T-helper 9 cell (primary cell): ENCODE measurements around the gene KRT86.
"Not testable (repeated sequence)": the region's sequence is repeated elsewhere in the genome, so short reads cannot be mapped to it uniquely, and the experiment has no call there.

Experiments
- DNase-seq: peaks from one replicate; pipeline ENCODE4 v3.0.0-alpha.2; 2020

The KRT86 gene

DNA sequence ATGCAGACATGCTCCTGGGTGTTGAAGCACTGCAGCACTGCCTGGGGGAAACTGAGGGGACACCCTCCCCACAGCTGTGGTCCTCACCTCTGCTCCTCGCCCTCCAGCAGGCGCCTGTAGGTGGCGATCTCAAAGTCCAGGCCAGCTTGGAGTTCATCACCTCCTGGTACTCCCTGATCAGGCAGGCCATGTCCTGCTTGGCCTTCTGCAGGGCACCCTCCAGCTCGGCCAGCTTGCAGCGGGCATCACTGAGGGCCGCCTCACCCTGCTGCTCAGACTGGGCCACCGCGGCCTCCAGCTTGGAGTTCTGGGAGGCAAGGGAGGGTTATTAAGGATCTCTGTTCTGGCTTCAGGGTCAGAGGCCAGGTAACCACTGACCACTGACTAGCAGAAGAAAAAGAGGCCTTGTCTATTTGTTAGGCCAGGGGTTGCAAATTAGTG is 22.2 kb upstream of the KRT86 start:
- DNase-seq: not testable (repeated sequence)

DNA sequence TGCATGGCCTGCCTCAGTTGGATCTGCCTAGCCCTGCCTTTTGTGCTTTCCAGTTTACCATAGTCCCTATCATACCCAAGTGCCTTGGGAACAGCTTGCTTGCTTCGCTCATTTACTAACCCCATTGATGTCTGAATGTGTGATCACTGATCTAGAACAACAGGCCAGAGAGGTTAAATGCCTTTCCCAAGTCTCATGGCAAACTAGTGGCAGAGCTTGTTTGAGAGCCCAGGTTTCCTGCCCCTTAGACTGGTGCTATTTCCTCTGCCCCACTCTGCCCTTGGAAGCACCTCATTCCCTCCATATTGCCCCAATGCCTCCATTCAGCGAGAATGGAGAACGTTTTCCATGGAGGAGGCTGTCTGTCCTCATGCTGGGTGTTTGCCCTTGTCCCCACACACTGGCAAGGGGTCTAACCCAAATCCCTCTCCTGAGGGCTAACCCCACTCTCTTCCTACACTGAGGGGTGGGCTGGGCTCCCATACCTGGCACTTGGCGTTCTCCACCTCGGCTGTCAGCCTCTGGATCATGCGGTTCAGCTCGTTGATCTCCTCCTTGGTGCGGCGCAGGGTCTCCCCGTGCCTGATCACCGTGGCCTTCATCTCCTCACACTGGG is 21.6 kb upstream of the KRT86 start:
- no peak for DNase-seq

DNA sequence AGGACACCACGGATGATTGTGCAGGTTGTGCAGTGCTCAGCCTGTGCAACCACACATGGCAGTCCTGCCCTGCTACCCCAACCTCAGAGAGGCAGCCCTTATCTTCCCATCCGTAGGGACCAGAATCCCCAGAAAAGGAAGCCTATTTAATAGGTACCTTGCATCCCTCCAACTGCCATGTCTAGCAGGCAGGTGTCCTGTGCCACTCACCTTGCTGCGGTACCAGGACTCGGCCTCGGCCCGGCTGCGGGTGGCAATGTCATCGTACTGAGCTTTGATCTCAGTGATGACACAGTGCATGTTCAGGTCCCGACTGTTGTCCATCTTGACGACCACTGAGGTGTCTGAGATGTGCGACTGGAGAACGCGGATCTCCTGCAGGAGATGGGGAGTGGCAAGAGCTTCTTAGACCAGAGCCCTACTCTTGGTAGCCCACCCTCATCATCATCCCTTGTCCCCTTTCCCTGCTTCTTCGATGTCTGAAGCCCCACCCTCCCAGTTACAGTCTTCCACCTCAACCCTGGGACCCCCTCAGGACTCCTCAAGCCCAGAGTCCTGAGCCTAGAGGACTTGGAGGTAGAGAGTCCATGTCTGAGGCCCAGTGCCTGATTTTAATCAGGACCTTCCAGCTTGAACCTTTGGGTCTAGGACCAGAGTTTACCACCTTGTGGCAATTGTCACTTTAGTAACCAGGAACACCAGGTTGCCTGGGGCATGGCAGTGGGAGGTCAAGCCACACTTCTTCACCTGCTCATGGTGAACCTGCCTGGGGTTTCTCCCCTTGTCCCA is 20.9 kb upstream of the KRT86 start:
- DNase-seq: no peak

DNA sequence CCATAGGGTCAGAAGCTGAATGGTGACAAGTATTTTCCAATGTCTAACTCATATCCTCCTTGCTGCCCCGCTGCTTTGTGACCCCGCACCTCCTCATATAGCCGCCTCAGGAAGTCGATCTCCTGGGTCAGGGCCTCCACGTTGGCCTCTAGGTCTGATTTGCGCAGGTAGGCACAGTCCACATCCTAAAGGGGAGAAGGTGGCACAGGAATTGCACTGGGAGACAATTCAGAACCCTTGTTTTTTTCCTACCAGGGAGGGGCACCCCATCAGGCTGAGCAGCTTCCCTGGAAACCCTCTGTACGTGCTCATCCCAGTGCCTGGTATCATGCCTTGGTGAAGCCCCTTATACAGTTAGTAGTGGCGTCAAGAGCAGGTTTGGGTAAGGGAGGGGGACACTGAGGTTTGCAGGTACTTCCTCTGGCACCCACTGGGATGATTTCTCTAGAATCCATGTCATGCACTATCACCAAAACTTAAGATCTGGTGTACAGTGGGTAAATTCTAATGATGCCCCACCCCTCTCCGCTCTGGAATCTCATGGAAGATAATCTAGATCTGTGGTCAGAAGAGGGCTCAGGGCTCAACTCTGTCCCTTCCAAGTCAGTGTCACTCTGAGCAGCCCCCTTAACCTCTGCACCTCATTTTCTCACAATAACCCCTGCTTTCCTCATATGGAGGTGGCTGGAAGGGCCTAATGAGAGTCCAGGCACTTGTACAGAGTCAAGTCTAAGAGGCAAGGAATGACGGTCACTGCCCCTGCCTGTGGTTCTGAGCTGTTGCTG is 20.1 kb upstream of the KRT86 start:
- no peak for DNase-seq

DNA sequence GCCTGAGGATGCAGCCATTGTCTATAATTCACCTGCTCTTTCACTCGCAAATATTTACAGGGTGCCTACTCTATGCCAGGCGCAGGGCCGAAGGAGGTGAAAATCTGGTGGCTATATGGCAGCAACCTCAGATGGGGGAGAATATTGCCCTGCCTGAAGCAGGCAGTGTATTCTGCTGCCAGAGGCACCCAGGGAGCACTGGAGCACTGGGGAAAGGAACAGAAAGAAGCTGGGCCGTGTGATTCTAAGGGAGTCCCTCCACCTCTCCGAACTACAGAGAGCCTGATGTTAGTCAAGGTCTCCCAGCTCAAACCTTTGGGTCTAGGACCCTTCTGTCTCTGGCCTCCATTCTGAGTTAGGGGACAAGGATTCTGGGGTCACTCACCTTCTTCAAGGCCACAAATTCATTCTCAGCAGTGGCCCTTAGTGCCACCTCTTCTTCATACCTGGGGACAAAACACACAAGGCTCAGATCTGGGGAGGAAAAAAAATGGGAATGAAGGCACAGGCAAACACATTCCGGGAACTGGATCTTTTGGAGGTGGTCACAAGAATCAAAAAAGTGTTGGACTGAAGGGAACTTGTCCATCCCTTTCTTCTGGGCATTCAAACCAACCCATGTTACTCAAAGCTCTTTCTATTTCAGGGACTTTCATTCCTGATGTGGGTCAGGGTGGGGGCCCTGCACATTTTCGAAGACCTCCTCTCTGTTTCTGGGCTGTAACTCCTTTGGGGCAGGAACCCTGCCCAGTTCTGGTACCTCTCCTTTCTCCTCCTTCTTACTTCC is 19.3 kb upstream of the KRT86 start:
- DNase-seq: no peak

DNA sequence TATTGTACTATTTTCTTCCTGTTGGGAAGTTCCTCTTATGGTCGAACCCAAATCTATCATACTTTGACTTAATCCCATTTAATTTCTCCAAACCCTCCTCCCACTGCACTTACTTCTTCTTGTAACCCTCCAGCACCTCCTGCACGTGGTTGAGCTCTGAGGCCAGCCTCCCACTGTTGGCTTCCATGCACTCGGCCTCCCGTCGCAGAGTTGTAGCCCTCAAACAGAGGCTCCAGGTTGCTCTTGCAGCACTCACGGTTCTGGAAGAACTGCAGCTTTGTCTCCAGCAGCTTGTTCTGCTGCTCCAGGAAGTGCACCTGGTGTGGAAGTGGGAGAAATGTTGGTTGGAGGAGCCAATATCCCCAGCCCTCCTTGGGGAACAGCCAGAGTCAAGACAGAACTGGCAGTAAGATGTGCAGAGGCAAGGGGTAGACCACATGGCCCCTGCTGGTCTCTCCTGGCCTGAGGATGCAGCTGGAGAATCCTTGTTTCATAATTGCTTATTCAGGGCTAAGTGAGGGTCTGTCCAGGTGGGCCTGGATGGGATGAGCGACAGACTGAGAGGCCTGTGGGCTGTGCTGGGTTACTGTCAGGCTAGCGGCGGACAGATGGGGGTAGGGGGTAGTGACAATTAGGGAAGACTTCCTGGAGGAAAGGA is 18.4 kb upstream of the KRT86 start:
- no peak for DNase-seq

DNA sequence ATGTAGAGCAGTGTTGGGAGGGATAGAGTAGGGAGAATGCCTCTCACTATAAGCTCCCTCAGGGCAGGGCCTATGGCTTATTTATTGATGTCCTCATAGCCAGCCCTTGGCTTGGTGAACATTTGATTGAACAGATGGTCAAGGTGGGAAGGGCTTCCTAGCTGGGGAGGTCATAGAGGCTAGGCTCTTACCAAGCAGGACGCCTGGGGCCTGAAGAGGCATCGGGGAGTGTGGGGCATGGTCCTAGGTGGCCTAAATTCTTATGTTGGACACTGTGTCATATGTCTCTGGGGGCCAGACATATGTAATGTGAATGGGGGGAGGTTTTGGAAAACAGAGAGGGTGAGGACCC is 17.9 kb upstream of the KRT86 start:
- DNase-seq: no peak

DNA sequence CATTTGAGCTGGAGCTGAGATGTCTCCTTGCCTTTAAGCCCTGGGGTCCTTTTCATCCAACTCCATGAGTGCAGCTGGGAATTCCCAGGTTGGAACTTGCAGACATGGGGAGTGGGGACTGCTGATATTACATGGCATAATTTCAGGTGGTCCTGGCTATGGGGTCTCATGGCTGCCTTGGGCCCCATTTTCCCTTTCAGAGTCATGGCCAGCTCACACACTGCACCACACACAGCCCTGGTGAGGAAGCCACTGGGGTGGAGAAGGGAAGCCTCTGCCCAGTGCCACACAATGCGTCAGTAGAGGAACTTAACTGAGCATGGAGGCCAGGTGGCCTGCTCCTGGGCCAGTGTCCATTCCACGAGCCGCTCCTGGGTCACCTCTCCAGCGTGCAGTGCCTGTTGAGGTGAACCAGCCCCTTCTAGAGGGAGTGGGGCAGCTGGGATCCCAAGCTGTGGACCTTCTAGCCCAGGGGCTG is 17.3 kb upstream of the KRT86 start:
- no peak for DNase-seq

DNA sequence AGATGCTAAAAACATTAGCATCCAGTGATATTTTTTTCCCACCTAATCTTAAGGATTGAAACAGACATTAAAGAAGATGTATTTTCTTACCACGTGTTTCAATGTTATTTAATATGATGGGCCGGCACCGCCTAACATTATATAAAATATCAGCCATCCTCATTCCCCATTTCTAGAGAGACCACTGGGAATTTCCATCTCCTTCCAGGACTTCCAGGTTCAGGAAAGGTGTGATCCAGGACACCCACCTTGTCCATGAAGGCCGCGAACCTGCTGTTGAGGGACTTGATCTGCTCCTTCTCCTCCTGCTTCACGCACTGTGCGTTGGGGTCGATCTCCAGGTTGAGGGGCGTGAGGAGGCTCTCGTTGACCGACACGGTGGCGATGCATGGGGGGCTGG is 16.5 kb upstream of the KRT86 start:
- not testable (repeated sequence) for DNase-seq

DNA sequence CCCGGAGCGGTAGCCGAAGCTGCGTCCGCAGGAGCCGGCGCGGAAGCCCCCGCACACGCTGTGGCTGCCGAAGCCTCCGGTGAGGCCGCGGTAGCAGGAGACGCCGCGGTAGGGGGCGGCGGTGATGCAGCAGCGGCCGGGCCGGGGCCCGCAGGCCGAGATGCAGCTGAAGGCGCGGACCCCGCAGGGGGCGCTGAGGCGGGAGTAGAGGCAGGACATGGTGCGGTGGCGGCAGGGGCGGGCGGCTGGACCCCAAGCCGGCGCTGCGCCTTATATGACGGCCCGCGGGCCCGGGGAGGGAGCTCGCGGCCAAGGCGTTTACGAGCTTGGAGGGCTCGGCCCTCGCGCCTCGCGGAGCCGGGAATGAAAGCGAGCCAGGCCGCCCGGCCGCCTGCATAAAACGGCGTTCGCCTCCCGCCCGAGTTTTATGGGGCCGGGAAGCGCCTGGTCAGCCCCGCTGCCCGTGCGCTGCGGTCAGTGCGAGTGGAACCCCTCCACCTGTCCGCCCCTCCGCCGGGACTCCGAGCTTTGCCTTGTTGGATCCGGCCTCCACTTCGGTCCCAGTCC is 16.0 kb upstream of the KRT86 start:
- no peak for DNase-seq

DNA sequence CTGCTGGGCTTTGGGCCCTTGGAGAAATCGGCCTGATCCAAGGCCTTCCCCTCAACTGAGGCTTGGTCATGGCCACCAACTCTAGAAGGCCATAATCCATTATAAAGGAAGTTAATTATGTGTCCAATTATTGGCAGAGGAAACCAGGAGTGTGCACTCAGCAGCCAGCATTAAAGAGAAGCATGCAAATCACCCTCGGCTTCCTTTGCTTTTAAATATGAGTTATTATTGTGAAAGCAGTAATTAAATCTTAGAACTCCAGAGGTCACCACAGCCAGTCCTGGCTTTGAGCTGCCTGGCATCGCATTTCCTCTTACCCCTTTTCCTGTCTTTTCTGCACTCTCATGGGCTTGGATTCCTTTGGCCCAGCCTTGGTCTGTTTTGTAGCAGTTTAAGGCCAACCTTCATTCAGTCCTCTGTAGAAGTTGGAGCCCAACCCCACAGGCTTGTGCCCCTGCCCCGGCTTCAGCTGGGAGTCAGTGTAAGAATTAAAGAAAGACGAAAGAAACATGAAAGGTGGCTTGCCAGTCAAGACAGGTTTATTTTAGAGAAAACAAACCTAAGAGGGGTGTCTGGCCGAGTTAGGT is 14.7 kb upstream of the KRT86 start:
- DNase-seq: no peak

DNA sequence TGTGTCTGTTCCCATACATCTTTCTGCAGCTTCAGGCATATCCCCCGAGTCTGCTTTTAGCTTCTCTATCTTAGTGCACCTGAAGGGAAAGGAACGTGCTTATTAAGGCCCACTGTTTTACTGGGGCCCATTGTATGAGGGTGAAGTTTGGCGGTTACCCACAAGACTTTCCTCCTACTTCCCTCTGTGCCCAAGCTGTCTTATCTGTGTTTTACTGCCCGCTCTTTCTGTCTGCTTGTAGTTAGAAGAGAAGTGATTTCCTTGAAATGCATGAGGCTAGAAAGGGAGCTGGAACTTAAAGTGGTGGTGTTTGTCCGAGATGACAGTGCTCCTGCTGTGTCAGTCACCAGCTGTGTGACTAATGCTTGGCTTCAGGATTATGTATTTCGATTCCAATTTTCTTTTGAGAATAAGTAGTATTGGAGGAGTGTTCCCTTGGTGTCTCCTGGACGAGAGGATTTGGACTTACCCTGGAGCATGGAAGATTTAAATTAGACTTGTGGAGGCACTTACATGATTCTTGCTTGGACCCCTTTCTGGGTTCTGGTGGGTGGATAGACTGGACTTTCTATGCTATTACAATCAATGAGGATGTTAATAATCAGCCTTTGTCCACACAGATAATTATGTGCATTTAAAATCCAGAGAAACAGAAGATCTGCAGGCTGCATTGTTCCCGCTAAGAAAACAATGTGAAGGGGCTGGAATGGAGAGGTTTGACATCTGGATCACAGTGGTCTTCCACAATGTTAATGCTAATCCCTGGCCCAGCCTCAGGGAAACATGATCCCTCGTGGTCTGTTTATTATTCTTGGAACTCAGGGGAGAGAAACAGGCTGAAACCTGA is 13.9 kb upstream of the KRT86 start:
- no peak for DNase-seq

DNA sequence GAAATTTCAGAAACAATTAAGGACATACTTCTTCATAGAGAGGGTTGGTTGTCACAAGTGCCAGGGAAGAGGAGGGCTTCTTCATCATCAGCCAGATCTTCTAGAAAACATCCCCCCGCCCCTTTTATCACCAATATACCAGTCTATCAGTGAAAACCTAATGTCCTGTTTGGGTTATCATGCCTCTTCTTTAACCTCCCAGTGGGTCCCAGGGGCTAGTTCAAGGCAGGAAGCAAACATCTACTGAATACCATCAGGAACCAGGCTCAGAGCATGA is 13.3 kb upstream of the KRT86 start:
- no peak for DNase-seq

DNA sequence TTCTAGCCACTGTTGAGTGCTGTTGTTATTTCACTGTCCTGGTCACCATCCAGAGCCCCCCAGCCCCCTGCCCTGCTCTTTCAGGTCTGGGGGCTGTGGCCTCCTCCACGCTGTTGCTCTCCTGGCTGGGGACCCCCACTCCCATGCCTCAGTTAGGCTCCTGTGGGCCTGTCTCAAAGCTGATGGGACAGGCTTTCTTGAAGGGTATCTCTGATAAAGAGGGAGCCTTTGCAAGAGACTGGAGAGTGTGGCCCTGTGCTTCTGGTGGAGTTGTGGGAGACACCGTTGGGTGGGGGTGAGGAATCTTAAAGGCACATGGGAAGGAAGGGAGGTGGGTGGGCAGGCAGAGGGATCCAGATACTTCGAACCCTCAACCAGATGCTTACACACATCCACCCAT is 12.2 kb upstream of the KRT86 start:
- no peak for DNase-seq

DNA sequence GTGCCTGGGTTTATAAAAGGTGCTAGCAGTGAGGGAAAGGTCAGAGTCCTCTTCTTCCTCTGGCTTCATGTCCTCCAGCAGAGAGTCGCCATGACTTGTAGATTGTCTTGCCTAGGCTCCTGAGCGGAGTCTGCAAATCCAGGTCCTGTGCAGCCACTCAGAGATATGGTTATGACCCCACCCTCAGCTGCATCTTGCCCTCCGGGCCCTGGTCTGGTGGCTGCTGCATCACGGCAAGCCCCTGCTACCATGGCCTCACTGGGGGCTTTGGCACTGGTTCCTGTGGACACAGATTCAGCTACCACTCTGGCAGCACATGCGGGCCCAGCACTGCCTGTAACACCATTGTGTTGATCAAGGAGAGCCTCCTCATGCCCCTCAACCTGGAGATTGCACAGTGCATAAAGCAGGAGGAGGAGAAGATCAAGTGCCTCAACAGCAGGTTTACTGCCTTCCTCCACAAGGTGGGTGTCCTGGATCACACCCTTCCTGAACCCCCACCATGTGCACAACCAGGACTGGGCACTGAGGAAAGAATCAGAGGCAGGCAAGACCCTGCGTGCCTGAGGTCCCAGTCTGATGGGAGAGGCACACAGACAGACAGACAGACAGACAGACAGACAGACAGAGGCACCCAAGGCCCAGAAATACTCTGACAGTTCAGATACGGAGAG is 10.5 kb upstream of the KRT86 start:
- no peak for DNase-seq

DNA sequence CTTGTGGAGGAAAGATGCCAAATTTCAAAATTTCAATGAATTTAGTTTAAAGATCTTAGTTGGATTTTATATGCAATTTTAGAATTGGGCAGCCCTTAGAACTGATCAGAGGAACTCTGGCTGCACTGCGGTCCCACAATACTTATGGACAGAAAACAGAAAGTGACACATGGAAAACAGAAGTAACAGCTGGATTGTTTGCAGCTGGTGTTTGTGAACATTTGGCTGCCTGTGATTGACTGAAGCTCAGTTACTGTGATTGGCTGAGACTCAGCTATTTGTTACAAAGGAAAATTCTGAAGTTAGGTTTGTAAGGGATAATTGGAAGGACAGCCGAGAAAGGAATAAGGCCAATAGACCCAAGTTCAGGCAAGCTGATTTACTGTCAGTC is 10.0 kb upstream of the KRT86 start:
- DNase-seq: no peak

DNA sequence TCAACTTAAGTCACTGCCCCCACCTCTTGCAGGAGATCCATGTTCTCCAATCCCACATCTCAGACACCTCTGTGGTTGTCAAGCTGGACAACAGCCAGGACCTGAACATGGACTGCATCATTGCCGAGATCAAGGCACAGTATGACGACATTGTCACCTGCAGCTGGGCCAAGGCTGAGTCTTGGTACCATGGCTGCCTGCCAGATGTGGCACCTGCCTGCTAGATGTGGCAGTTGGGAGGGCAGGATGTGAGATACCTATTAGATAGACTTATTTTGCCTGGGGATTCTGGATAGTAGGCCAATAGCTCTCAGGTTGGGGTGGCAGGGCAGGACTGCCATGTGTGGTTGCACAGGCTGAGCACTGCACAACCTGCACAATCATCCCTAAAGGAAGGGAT is 7.9 kb upstream of the KRT86 start:
- no peak for DNase-seq

DNA sequence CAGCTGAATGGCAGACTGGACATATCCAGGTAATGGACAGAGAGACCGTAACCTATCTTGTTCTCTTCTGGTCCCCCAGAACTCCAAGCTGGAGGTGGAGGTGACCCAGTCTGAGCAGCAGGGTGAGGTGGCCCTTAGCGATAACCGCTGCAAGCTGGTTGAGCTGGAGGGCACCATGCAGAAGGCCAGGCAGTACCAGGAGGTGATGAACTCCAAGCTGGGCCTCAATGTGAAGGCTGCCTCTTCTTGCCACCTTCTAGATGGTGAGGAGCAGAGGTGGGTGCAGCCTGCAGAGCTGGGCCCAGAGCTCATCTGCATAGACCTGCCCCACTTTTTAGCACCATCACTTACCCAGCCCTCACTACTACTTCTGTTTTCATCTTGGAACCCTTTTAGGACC is 7.2 kb upstream of the KRT86 start:
- DNase-seq: no peak

DNA sequence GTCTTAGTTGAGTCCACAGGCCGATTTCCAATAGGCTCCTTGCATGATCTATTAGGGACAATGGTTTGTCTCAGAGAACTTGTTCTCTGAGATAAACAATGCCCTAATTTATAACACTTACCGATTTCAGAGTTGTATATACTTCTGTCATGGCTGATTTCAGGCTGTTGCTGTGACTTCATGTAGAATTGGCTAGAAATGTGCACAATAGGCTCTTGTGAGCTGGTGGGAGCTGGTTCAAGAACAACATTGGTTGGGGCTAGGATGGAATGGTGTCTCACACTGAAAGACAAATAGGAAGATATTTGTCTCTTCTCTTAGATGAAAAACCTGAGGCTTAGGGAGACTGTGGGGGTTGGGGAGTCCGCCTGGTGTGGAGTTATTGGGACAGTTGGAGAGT is 6.7 kb upstream of the KRT86 start:
- no peak for DNase-seq

DNA sequence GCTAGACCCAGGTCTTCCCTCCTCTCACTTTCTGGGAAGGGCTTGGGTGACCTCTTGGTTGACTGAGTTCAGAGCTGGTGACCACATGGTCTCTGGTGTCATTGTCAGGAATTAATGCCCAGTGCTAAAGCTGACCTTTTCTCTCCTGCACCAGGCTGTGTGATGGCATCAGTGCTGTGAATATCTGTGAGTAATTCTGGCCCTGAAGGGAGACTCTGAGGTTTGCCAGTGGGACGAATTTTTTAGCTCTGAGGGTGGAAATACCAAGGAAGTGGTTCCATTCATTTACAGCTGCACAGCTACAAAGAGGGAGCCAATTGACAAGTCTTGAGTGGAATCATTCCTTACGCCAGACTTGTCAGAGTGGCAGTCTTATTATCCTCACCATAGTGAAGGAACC is 6.2 kb upstream of the KRT86 start:
- no peak for DNase-seq
